ENCODE measurements around the gene UGT1A10. TPM values are rescaled to one million over a fixed set of nuclear protein-coding genes. Genes with fewer than 3 reads are reported as not detected.

Gene UGT1A10
- total and polyA plus RNA-seq, 2 donors (not counting 3 experiments of a cell fraction or from before 2014, with no cell fraction given) = not detected

GRCh38 chr2:233821196-233821595 lies 184.9 kb downstream of the UGT1A10 start:
- CTCF ChIA-PET = no interaction called here
- dilution Hi-C loops (cut with MboI; ENCODE audit: extremely low pct_ligation_motif_present, low sequenced_read_pairs) = no loop called here

More at GRCh38 chr2:233821196-233821595, 184.9 kb downstream of the UGT1A10 start:
- POLR2A ChIA-PET = no interaction called here
- Histone ChIP-seq H3K9ac (replicated peaks; ENCODE audit: extremely low read depth, insufficient read depth, low read length) (no peak overlapping the region), H3K9me3 (replicated peaks; ENCODE audit: control insufficient read depth, insufficient read depth, low read length) (no peaks in the 10 kb centered on the region), H3K79me2 (ENCODE audit: control insufficient read depth, insufficient read depth, low read length) (no peaks in the 10 kb centered on the region), H3K9me1 (replicated peaks; ENCODE audit: control insufficient read depth, extremely low read depth, insufficient read depth, low read length) (no peaks in the 10 kb centered on the region), H3K4me1 (ENCODE audit: control insufficient read depth, extremely low read depth, insufficient read depth, low read length) (no peaks in the 10 kb centered on the region), H3K27ac (ENCODE audit: insufficient read depth, low read depth, low read length) (no peak overlapping the region), H3K4me3 (replicated peaks in 1 of 3; ENCODE audit: insufficient read depth in 1 of 3, low read depth in 1 of 3, low read length in 3 of 3) (no peak overlapping the region), H4K20me1 (replicated peaks; ENCODE audit: control insufficient read depth, extremely low read depth, insufficient read depth, low read length) (no peaks in the 10 kb centered on the region), H3K36me3 (ENCODE audit: control insufficient read depth in 2 of 2, extremely low read depth in 1 of 2, insufficient read depth in 2 of 2, low read length in 2 of 2) (no peaks in the 10 kb centered on the region), H2AFZ (ENCODE audit: low read depth, low read length) (no peak overlapping the region), H3K4me2 (ENCODE audit: insufficient read depth, low read length) (no peak overlapping the region), H3K27me3 (ENCODE audit: control insufficient read depth in 2 of 2, insufficient read depth in 2 of 2, low read length in 2 of 2) (no peaks in the 10 kb centered on the region)
- BruUV-seq (replicated peaks) = no TSS peak
- FAIRE-seq (no peak), DNase-seq (ENCODE audit: low read depth, low spot score) (no peak)
- TF ChIP-seq EZH2 (IDR thresholded peaks at IDR 0.05; ENCODE audit: borderline replicate concordance, low read depth, low read length, severe bottlenecking) = no peak
- no peak for TF ChIP-seq CTCF (IDR thresholded peaks at IDR 0.05; ENCODE audit: extremely low read depth in 1 of 2, insufficient read depth in 1 of 2, low read depth in 1 of 2, low read length in 2 of 2)
- TF ChIP-seq GATA2 (IDR thresholded peaks at IDR 0.05; ENCODE audit: insufficient read depth, insufficient read length, low read depth, low read length) = no peak
- no peak for TF ChIP-seq POLR2A (IDR thresholded peaks at IDR 0.05; ENCODE audit: low read depth, low read length)
- no peak for TF ChIP-seq POLR2AphosphoS5 (IDR thresholded peaks at IDR 0.05; ENCODE audit: insufficient read depth, low read depth, low read length)
- TF ChIP-seq MAX (IDR thresholded peaks at IDR 0.05; ENCODE audit: insufficient read depth, insufficient read length) = no peak
- no peak for TF ChIP-seq FOS (IDR thresholded peaks at IDR 0.05; ENCODE audit: borderline replicate concordance, insufficient read depth, low read length)
- no peak for TF ChIP-seq JUN (IDR thresholded peaks at IDR 0.05; ENCODE audit: borderline replicate concordance, insufficient read depth, insufficient read length, low read depth)
- no peak for TF ChIP-seq MYC (IDR thresholded peaks at IDR 0.05; ENCODE audit: low read depth, low read length)
- intact Hi-C loops (cut with micrococcal nuclease) = no loop called here
